ENCODE data around the gene B3GALT5. TPM values are rescaled to one million over a fixed set of nuclear protein-coding genes. Genes with fewer than 3 reads are reported as not detected.

B3GALT5 gene
- 1 to 10 TPM in 2 of 4 donors, under 1 TPM in 2; 0.13 to 1.3 (median 0.77) TPM for total RNA-seq

GRCh38 chr21:39612233-39613040, at the start of gene B3GALT5:
Gene B3GALT5 (plus strand): TSS chr21:39612940. CDS start chr21:39660560, 47,620 bp downstream.
- ATAC-seq = no peak
- Histone ChIP-seq H3K27me3 (peaks cover 52% of the 10 kb centered on the region), H3K4me3 (peak within 1 kb of the TSS in 1 of 2 donors; percentile 48), H3K36me3 (no peaks in the 10 kb centered on the region), H3K27ac (peak within 1 kb of the TSS in 2 of 4 donors; percentile 17 to 56), H3K4me1 (peaks cover 0 to 15% (median 3%) of the 10 kb centered on the region in 3 donors), H3K9me3 (no peaks in the 10 kb centered on the region)
- TF ChIP-seq POLR2A (IDR thresholded peaks at IDR 0.05) = no peak
- TF ChIP-seq POLR2AphosphoS5 (IDR thresholded peaks at IDR 0.05) = no peak
- TF ChIP-seq EP300 (IDR thresholded peaks at IDR 0.05) = no peak
- TF ChIP-seq, protein P1, sequence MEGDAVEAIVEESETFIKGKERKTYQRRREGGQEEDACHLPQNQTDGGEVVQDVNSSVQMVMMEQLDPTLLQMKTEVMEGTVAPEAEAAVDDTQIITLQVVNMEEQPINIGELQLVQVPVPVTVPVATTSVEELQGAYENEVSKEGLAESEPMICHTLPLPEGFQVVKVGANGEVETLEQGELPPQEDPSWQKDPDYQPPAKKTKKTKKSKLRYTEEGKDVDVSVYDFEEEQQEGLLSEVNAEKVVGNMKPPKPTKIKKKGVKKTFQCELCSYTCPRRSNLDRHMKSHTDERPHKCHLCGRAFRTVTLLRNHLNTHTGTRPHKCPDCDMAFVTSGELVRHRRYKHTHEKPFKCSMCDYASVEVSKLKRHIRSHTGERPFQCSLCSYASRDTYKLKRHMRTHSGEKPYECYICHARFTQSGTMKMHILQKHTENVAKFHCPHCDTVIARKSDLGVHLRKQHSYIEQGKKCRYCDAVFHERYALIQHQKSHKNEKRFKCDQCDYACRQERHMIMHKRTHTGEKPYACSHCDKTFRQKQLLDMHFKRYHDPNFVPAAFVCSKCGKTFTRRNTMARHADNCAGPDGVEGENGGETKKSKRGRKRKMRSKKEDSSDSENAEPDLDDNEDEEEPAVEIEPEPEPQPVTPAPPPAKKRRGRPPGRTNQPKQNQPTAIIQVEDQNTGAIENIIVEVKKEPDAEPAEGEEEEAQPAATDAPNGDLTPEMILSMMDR (IDR thresholded peaks at IDR 0.05) = no peak
- 5 to 18% methylated on average over 4 to 9 of the region's 63 CpGs for WGBS, 2 donors (ENCODE audit: low coverage in 1 of 2)

DNA sequence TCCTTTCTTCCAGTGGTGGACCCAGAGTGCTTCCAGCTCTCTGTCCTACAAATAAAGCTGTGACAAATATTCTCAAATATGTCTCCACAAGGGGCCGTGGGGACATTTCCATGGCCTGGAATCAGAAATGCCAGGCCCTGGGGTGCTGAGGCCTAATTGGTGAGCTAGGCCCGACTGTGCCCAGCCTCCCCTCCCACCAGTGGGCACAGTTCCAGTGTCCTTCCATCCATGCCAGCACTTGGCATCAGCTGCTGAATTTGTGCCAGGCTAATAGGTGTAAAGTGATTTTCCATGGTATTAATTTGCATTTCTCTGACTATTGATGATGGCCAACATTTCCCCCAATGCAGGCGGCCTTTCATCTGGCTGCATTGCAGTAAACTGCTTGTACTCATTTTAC, 48.5 kb upstream of the B3GALT5 start:
- TF ChIP-seq POLR2A (IDR thresholded peaks at IDR 0.05) (no peak), EP300 (IDR thresholded peaks at IDR 0.05) (no peak), POLR2AphosphoS5 (IDR thresholded peaks at IDR 0.05) (no peak)
- TF ChIP-seq, protein P1 (IDR thresholded peaks at IDR 0.05) = no peak
- 33 to 80% methylated on average over 1 of the region's 3 CpGs for WGBS, 2 donors (ENCODE audit: low coverage in 1 of 2)
- Histone ChIP-seq H3K27me3 (no peaks in the 10 kb centered on the region), H3K4me3 (no peak overlapping the region), H3K9me3 (no peaks in the 10 kb centered on the region), H3K4me1 (peaks cover 0 to 9% (median 0%) of the 10 kb centered on the region in 3 donors), H3K36me3 (no peaks in the 10 kb centered on the region), H3K27ac (no peak overlapping the region)
- no peak for ATAC-seq

GRCh38 chr21:39567180-39567972, 45.4 kb upstream of the B3GALT5 start:
- ATAC-seq = no peak
- no peaks in the 10 kb centered on the region for H3K36me3 ChIP-seq
- no peak overlapping the region for H3K4me3 ChIP-seq
- no peaks in the 10 kb centered on the region for H3K9me3 ChIP-seq
- no peaks in the 10 kb centered on the region for H3K27me3 ChIP-seq
- TF ChIP-seq POLR2A (IDR thresholded peaks at IDR 0.05) (no peak), POLR2AphosphoS5 (IDR thresholded peaks at IDR 0.05) (no peak), EP300 (IDR thresholded peaks at IDR 0.05) (no peak)
- TF ChIP-seq, protein P1 (IDR thresholded peaks at IDR 0.05) = no peak
- 91% methylated on average over 12 to 15 of the region's 18 CpGs for WGBS, 2 donors (ENCODE audit: low coverage in 1 of 2)
- H3K27ac ChIP-seq = no peak overlapping the region
- peaks cover 0 to 9% (median 0%) of the 10 kb centered on the region in 3 donors for H3K4me1 ChIP-seq

- Histone ChIP-seq H3K9me3 (no peaks in the 10 kb centered on the region), H3K4me1 (peaks cover 0 to 9% (median 0%) of the 10 kb centered on the region in 3 donors), H3K27ac (no peak overlapping the region), H3K36me3 (no peaks in the 10 kb centered on the region), H3K4me3 (no peak overlapping the region), H3K27me3 (peaks cover 7% of the 10 kb centered on the region)
- no peak for ATAC-seq
- WGBS, 2 donors (ENCODE audit: low coverage in 1 of 2) = 47 to 63% methylated on average over 6 to 8 of the region's 8 CpGs
- TF ChIP-seq, protein P1 (IDR thresholded peaks at IDR 0.05) = no peak
- TF ChIP-seq POLR2AphosphoS5 (IDR thresholded peaks at IDR 0.05) (no peak), EP300 (IDR thresholded peaks at IDR 0.05) (no peak), POLR2A (IDR thresholded peaks at IDR 0.05) (no peak)
These were observed 44.4 kb upstream of the B3GALT5 start for GRCh38 chr21:39568361-39568760.

Data from gastroesophageal sphincter (tissue), 4 donors.